T47D (cell line): Measurements from ENCODE around the gene AGMO.

Experiments
- DNase-seq, 2 experiments: peaks; one replicate each; pipeline versions ENCODE4 v3.0.0 to v3.0.0-alpha.2; 2011 to 2012; ENCODE audit warnings: low read depth in 1 of 2, low spot score in 1 of 2
- JUND ChIP-seq: IDR thresholded peaks from 2 replicates; pipeline ENCODE4 v1.6.1; 2012; ENCODE audit warnings: low read depth
- in situ Hi-C: cut with HindIII; loops from 2 replicates; pipeline ENCODE4 v1.10.0; 2016; ENCODE audit warnings: low sequenced_read_pairs, low pct_unique_long_range_greater_than_20kb

The AGMO gene

GRCh38 chr7:15335390-15335789 is 226.4 kb downstream of the AGMO start:
- in situ Hi-C loops: no loop called here
- no peak for DNase-seq
- no peak for TF ChIP-seq JUND

GRCh38 chr7:15334536-15335263 is 227.1 kb downstream of the AGMO start:
- DNase-seq: no peak
- no peak for TF ChIP-seq JUND
- in situ Hi-C loops: no loop called here

GRCh38 chr7:15332956-15333355 is 228.9 kb downstream of the AGMO start:
- no peak for TF ChIP-seq JUND
- in situ Hi-C loops: no loop called here
- DNase-seq: no peak

GRCh38 chr7:15330943-15331342 is 230.9 kb downstream of the AGMO start:
- in situ Hi-C loops: no loop called here
- no peak for TF ChIP-seq JUND
- DNase-seq: no peak

- no peak for TF ChIP-seq JUND
- in situ Hi-C loops: no loop called here
Observed at GRCh38 chr7:15327001-15327400, 234.8 kb downstream of the AGMO start.

GRCh38 chr7:15326044-15326644 is 235.7 kb downstream of the AGMO start:
- in situ Hi-C loops: no loop called here
- TF ChIP-seq JUND: no peak
- peak; percentile 9 to 64 for DNase-seq

More at GRCh38 chr7:15327001-15327400, 234.8 kb downstream of the AGMO start:
- no peak for DNase-seq

GRCh38 chr7:15323550-15323949 is 238.3 kb downstream of the AGMO start:
- peak in 1 of 2 experiments; percentile 29 for DNase-seq
- in situ Hi-C loops: no loop called here
- no peak for TF ChIP-seq JUND

- no peak for TF ChIP-seq JUND
- no peak for DNase-seq
- in situ Hi-C loops: no loop called here
Observed at GRCh38 chr7:15317215-15317614, 244.6 kb downstream of the AGMO start.

- no peak for TF ChIP-seq JUND
- in situ Hi-C loops: no loop called here
- DNase-seq: no peak
Observed at GRCh38 chr7:15315678-15316077, 246.1 kb downstream of the AGMO start.

- TF ChIP-seq JUND: no peak
- in situ Hi-C loops: no loop called here
- no peak for DNase-seq
Observed at GRCh38 chr7:15314922-15315321, 246.9 kb downstream of the AGMO start.

- no peak for TF ChIP-seq JUND
- in situ Hi-C loops: no loop called here
- no peak for DNase-seq
Observed at GRCh38 chr7:15313361-15313760, 248.5 kb downstream of the AGMO start.

GRCh38 chr7:15309872-15310271 is 251.9 kb downstream of the AGMO start:
- DNase-seq: no peak
- no peak for TF ChIP-seq JUND
- in situ Hi-C loops: no loop called here

- no peak for DNase-seq
- no peak for TF ChIP-seq JUND
- in situ Hi-C loops: no loop called here
Observed at GRCh38 chr7:15308821-15309220, 253.0 kb downstream of the AGMO start.
